T-helper 22 cell (primary cell): ENCODE data around the gene CEBPE.
A peak's percentile ranks its signal among the peaks of the same experiment; 100 is the strongest.
"Not testable (repeated sequence)": the region's sequence is repeated elsewhere in the genome, so short reads cannot be mapped to it uniquely, and the experiment has no call there.

Experiments used
- DNase-seq: peaks from one replicate; pipeline ENCODE4 v3.0.0-alpha.2; 2020; ENCODE audit warnings: low read depth

Gene CEBPE

DNA sequence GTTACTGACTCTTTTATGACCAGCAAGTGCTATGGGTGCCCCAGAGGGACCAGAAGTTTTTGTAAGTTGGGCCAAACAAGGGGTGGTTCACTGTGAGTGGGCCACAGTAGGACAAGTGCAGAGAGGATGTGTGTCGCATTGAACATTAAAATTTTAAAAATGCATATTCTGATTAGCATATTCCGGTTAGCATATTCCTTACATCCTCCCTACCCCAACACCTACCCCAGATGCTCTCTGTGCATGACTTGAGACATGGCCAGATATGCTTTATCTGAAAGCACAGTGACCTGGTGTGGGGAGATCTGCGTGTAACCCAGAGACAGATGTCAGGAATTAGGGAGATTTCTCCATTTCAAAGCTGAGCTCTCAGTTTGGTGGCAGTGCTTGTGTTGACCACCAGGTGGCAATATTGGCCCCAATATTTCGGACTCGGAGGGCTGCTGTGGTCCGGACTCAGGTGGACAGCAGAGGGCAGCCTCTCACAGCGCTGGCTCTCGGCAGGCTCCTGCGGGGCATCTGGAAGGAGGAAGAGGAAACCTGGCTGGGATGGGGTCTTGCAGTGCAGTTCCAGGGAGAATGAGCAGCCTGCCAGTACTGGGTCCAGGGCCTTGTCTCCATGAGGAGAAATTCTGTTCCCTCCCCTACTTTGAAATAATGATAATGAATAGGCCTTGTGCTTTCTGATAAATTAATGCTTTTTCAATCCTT, 1.6 kb upstream of the CEBPE start:
- DNase-seq, result peak; percentile 60

DNA sequence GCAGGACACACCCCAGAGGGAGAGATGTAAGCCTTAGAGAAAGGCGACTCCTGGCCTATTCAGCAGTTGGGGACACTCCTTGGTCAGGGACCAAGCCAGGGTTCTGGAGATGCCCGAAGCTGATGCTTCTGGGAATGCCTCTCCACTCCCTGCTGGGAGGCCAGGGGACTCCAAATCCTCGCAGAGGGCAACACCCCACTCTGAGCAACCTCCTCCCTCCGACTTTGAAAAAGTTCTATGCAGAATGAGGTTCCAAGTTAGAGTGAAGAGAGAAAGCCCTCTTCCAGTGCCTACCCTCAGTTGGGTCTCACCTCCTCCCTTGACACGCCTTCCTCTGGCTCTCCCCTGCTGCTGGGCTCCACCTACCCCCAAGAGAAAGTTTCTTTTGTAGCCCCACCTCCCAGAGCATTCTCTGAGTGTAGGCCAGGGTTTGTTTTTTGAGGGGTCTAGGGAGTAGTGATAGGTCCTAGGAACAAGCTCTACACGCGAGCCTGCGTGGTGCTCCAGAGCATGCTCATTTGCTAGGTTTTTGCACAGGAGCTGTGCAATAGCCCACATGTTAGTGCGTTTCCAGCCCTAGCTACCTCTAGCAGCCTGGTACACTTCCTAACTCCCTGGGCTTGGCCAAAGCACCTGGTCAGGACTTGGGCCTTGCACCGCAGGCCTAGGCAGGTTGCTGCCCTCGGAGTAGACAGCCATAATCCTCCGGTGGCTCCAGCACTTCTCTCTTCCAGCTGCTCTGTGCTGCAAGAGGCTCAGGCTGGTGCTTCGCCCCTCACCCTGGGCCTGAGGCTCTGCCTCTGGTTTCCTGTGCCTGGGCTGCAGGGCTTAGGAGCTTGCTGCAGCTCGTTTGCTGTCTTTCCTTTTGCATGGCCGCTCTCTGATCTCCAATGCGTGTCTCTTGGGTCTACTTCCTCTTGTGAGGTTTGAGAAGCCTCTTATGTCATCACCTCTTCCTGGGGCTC, 590 bp upstream of the CEBPE start:
- DNase-seq, result peak; percentile 29

DNA sequence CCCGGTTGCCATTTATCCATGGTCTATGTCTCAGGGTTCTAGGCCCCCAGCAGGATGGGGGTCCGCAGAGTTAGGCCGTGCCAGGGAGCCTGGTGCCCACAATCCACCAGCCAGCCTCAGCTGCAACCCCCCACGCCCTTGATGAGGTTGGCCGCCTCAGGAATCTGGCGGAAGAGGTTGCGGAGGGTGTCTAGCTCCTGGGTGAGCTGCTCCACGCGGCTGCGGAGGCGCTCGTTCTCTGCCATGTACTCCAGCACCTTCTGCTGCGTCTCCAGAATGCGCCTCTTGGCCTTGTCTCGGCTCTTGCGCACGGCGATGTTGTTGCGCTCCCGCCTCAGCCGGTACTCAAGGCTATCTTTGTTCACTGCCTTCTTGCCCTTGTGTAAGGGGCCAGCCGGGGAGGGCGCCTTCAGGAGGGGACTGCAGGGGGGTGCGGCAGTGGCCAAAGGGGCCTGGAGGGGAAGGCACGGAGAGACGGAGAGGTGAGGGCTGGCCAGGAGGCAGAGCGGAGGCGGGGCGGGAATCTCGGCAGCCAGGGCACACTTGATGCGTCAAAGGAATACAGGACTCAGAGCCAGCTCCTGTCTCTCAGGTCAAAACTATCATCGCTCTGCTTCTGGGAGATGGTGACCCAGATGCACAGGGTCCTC, 1.6 kb downstream of the CEBPE start:
- DNase-seq, result no peak

- DNase-seq, result no peak
Observed at GRCh38 chr14:23115918-23116317, 3.1 kb downstream of the CEBPE start.

- no peak for DNase-seq
Observed at GRCh38 chr14:23115039-23115731, 3.9 kb downstream of the CEBPE start.

GRCh38 chr14:23114669-23115038, 4.4 kb downstream of the CEBPE start:
- no peak for DNase-seq

DNA sequence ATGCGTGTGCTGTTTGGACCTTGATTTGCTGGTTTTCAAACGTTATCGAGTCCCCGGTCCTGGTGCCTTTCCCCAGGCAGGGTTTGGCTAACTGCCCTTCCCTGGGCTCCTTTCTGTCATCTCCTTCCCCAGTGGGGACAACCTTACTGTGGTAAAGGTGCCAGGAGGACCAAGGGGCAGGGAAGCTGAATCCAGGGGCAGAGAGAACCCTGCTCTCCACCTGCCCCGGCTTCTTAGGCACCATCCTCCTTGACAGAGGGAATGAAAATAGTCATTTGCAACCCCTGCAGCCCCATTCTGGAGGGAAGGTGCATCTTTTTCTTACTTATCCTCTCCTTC, 5.0 kb downstream of the CEBPE start:
- no peak for DNase-seq

DNA sequence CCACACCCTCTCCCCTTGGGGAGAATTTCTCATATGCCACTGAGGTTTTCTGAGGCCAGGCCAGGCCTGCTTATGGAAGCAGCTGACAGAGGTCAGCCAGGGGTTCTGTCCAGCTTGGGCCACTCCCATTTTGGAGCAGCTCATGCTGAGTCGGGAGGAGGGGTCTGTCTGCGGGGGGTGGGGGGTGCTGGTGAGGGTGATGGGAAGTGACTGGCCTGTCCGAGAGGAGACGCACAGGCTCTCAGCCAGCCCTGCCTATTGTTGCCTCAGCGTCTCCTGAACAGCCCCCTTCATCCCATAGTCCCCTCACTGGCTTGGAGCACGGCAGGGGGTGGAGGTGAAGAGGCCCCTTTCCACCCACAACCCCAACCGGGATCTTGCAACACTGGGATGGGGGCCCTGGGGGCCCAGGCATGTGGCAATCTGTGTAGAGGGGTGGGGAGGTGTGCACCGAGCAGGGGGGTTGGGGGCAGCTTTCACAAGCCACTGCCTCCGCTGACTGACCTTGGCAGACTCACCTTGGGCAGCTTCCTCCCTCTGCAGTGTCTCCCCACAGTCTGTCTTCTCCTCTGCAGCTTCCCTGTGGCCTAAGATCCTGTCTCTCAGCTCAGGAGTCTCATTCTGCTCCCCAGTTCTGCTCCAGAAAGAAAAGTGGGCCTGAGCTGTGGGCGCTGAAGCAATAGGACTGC, 5.5 kb downstream of the CEBPE start:
- DNase-seq, result no peak

- DNase-seq, result no peak
Observed at GRCh38 chr14:23112359-23113178, 6.5 kb downstream of the CEBPE start.

DNA sequence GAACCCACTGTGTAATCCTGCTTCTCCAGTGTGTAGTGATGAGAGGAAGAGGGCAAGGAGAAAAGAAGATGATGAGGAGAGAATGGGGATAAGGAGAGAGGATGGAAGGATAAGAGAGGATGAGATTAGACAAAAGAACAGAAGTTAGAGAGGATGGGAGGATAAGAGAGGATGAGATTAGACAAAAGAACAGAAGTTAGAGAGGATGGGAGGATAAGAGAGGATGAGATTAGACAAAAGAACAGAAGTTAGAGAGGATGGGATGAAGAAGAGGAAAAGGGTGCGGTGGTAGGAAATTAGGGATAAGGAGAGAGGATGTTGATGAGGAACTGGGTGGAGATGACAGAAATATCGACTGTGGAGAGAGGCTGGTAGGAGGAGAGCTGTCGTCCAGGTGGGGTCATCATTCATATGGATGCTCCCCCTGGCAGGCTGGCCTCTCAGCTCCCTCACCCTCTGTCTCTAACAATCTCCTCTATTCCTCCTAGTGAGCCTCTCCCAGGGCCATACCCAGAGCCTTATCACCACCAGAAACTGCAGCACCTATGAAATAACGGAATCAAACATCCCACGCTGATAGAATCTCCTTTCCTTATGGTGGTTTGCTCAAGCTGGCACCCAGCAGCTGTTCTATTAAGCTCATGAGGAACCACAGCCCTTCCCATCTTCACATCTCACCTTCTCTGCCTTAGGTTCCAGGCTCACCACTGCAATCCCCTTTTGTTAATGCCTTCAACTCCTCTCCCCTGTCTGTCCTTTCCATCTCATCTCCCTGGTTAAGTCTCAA, 8.3 kb downstream of the CEBPE start:
- no peak for DNase-seq

DNA sequence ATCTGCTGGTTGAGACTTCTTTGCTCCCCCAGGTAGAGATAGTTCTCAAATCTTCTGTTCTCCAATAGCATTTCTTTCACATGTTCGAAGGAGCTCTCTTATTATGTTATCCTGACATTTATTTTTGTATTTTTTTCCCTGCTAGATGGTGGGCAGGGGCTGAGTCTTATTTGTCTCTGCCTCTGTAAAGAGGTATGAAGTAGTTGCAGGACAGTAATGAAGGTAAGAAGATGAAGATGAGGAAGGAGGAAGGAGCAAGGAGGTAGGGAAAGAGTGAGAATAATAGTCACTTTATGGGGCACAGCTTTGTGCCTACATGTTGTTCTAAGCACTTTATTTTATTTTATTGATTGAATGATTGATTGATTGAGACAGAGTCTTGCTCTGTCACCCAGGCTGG, 9.3 kb downstream of the CEBPE start:
- no peak for DNase-seq

- not testable (repeated sequence) for DNase-seq
Observed at GRCh38 chr14:23108169-23108568, 10.9 kb downstream of the CEBPE start.

- not testable (repeated sequence) for DNase-seq
Observed at GRCh38 chr14:23107620-23108019, 11.4 kb downstream of the CEBPE start.

GRCh38 chr14:23106747-23107045, 12.4 kb downstream of the CEBPE start:
- DNase-seq, result no peak

- no peak for DNase-seq
Observed at GRCh38 chr14:23105348-23105824, 13.7 kb downstream of the CEBPE start.

DNA sequence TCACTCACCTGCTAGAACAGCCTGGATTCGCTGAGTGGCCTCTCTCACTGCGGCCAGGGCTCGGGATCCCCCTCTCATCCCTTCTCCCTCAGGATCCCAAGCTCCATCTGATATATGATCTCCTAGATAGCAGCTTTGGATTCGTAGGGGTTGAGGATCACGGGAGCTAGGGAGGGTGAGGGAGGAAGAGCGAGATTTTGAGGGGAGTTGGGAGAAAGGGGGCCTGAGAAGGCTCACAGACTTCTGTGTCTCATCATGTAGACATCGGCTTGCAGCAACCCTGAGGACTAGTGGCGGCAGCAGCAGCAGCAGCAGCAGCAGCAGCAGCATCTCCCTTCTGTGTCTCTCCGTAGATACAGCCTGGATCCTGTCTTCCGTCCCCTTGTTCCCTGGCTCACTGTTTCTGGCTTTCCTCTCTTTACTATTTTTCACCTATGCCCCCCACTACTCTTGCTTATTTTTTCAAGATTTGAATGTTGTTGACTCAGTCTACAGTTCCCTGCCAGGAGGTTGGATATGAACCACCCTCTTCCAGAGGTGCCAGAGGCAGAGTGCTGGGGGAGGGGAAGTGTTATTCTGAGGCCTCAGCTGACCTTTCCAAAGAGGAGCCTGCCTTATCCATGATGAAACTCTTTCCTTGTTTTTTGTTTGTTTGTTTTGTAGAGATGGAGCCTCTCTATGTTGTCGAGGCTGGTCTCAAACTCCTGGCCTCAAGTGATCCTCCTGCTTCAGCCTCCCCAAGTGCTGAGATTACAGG, 14.3 kb downstream of the CEBPE start, which contains the start of gene CIROP:
CIROP (minus strand) TSS at position 399 of the 757 bp plus-strand sequence; CDS start at position 330, 69 bp downstream.
- no peak for DNase-seq

DNA sequence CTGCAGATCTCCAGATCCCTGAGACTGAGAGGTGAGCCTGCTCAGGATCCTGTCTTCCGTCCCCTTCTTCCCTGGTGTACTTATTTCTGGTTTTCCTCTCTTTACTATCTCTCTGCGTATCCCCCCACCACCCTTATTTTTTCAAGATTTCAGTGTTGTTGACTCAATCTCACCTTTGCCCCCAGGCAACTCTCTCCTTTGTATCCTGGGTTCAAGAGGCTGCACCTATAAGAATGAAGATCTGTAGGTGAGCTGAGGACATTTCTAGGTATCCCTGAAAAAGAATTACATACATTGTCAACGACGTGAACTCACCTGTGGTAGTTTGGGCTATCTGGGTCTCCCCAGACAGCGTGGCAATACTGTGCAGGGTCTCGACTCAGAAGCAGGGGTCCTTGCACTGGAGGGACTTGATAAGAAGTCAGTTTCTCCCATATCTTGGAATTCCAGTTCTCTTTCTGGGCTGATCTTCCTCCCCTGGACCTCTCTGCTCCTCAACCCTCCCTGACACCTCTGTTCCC, 14.9 kb downstream of the CEBPE start:
- DNase-seq, result no peak

DNA sequence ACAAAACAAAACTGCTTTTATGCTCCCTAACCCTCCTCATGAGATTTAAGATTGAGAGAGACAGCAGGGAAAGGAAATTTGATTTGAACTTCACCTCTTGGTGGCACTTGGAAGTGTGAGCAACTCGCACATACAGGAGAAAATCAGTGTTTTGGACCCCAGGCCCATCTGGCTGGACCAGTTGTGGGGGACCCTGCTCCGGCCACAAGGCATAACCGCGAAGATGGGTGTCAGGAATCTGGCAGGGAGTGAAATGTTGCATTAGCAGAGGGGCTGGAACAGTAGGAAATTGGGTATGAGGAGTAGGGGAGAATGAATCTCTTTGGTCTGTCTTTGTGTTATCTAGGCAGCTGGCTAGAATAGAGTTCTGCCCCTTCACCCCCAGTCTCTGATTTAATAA, 15.5 kb downstream of the CEBPE start:
- no peak for DNase-seq

DNA sequence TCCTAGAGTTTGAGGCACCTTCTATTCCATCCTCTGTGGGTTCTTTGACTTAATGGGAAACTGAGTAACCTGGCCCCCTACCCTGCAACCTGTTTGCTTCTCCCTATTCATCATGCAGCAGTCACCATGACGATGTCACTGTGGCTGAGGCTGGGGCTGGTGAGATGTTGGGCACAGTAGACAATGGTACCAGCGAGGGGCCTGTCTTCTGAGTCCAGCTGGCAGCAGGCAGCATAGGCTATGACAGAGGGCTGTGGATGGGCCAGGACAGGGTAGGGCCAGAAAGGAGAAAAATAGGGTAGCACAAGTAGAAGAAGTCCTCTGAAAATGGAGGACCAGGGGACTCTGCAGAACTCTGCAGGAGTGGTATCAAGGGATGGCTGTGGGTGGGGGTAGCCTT, 16.3 kb downstream of the CEBPE start:
- no peak for DNase-seq
